ENCODE results near the gene LRRC8B. TPM values are rescaled to one million over a fixed set of nuclear protein-coding genes. Genes with fewer than 3 reads are reported as not detected.

Gene LRRC8B
- total and polyA plus RNA-seq, 2 of the 8 experiments (the other 6 are each of a cell fraction or from before 2014, with no cell fraction given) = 18.4 to 29.2 TPM

GRCh38 chr1:89594096-89594740 lies 69.6 kb downstream of the LRRC8B start:
- ChIA-PET POLR2A (ENCODE audit: partially characterized antibody) (interaction anchor here (0.6 to 3.5 kb wide), 2 partner anchors 10 to 100 kb away, joined by 3 to 12 read pairs; no protein-coding TSS in a partner anchor), CTCF (ENCODE audit: partially characterized antibody) (interaction anchor here (1.7 to 5.3 kb wide), 3 partner anchors 10 to 168 kb away, joined by 4 to 24 read pairs (median 6); no protein-coding TSS in a partner anchor)
- Histone ChIP-seq H4K91ac (replicated peaks; ENCODE audit: insufficient read length, low read length) (no peak overlapping the region), H3K79me2 (ENCODE audit: control insufficient read depth in 1 of 2, insufficient read depth in 2 of 2, low read length in 2 of 2) (peaks cover 0 to 8% of the 10 kb centered on the region in 2 experiments; a peak in 1 of 4 replicates), H4K5ac (ENCODE audit: insufficient read length, low read depth, low read length) (no peak overlapping the region), H4K20me1 (replicated peaks in 1 of 2; ENCODE audit: control insufficient read depth in 1 of 2, insufficient read depth in 2 of 2, low read length in 2 of 2) (peaks cover 0 to 3% of the 10 kb centered on the region in 2 experiments), H3K4me2 (ENCODE audit: insufficient read depth in 1 of 2, low read depth in 2 of 2, low read length in 2 of 2) (no peak overlapping the region), H2BK5ac (ENCODE audit: low read depth, low read length) (no peak overlapping the region), H3K18ac (ENCODE audit: extremely low read depth, low read length) (no peak overlapping the region), H3K23me2 (ENCODE audit: low read depth, low read length) (no peaks in the 10 kb centered on the region), H3K23ac (ENCODE audit: insufficient read length) (no peak overlapping the region), H3K56ac (replicated peaks; ENCODE audit: insufficient read length, low read depth, low read length) (no peak overlapping the region), H3K36me3 (ENCODE audit: control insufficient read depth in 2 of 4, insufficient read depth in 4 of 4, low read length in 3 of 4) (no peaks in the 10 kb centered on the region; a peak in 1 of 8 replicates), H2BK12ac (ENCODE audit: low read depth, low read length) (no peak overlapping the region), H3K4ac (replicated peaks; ENCODE audit: insufficient read length, low read depth, low read length) (no peak overlapping the region), H3K9me3 (ENCODE audit: insufficient read depth in 2 of 2, low read depth in 1 of 2, low read length in 1 of 2) (no peaks in the 10 kb centered on the region), H3K27ac (ENCODE audit: low read depth, low read length) (no peak overlapping the region), H2AK5ac (ENCODE audit: low read depth, low read length) (no peak overlapping the region), H4K8ac (ENCODE audit: extremely low read depth, insufficient read depth, low read length) (no peak overlapping the region), H2BK15ac (ENCODE audit: low read length) (no peak overlapping the region), H3K4me3 (ENCODE audit: extremely low read depth in 1 of 4, insufficient read depth in 2 of 4, low read depth in 3 of 4, low read length in 4 of 4) (no peak overlapping the region), H3K9ac (replicated peaks in 1 of 4; ENCODE audit: extremely low read depth in 1 of 4, low read depth in 3 of 4, low read length in 3 of 4) (no peak overlapping the region), H3K4me1 (replicated peaks in 1 of 4; ENCODE audit: control insufficient read depth in 3 of 4, insufficient read depth in 4 of 4, low read length in 3 of 4) (peaks cover 0 to 14% (median 11%) of the 10 kb centered on the region in 4 experiments; a peak in 6 of 7 replicates), H3K14ac (ENCODE audit: insufficient read length) (no peak overlapping the region), H2BK20ac (ENCODE audit: low read length) (no peak overlapping the region), H3K27me3 (replicated peaks in 1 of 4; ENCODE audit: control insufficient read depth in 3 of 4, extremely low read depth in 1 of 4, insufficient read depth in 3 of 4, low read length in 3 of 4) (no peaks in the 10 kb centered on the region), H2AFZ (ENCODE audit: low read length) (no peak overlapping the region), H3K79me1 (ENCODE audit: low read depth, low read length) (no peaks in the 10 kb centered on the region), H2BK120ac (replicated peaks; ENCODE audit: low read depth, low read length) (no peak overlapping the region)
- FAIRE-seq = no peak
- 81% methylated on average over 4 of the region's 4 CpGs; no CpG with 5 or more reads in 1 of the 2 experiments for WGBS, 2 experiments (ENCODE audit: extremely low coverage in 1 of 2, insufficient coverage in 1 of 2, insufficient read length in 1 of 2, insufficient replicate concordance in 2 of 2, low coverage in 1 of 2, low lambda C conversion rate in 2 of 2, missing lambda C conversion rate in 1 of 2)
- DNase-seq (ENCODE audit: low read depth in 1 of 2, low spot score in 2 of 2) = no peak
- TF ChIP-seq SP4 (IDR thresholded peaks at IDR 0.05; ENCODE audit: low read length) (no peak), NRF1 (IDR thresholded peaks at IDR 0.05; ENCODE audit: low read depth, low read length) (no peak), CTCF (IDR thresholded peaks at IDR 0.05; ENCODE audit: control extremely low read depth in 1 of 3, insufficient read depth in 1 of 3, low read depth in 1 of 3, low read length in 3 of 3) (no peak), SIN3A (conservative IDR thresholded peaks at IDR 0.05 in 1 of 2, IDR thresholded peaks at IDR 0.05 in 1 of 2; ENCODE audit: low read depth in 1 of 2, low read length in 2 of 2) (no peak), TBP (IDR thresholded peaks at IDR 0.05; ENCODE audit: low read depth, low read length) (no peak), JUN (IDR thresholded peaks at IDR 0.05; ENCODE audit: low read depth, low read length) (no peak), SP2 (IDR thresholded peaks at IDR 0.05; ENCODE audit: low read length) (no peak), BCL11A (IDR thresholded peaks at IDR 0.05; ENCODE audit: low read depth in 2 of 2, low read length in 2 of 2) (no peak), USF2 (IDR thresholded peaks at IDR 0.05; ENCODE audit: low read length) (no peak)

Measured in H1 (cell line).